Vagina (tissue), 2 donors: ENCODE results near the gene CFP.

Source experiments
- POLR2AphosphoS5 ChIP-seq, 2 donors: sonication (generic); formaldehyde crosslinking; IDR thresholded peaks; one replicate each; pipeline ENCODE4 v1.9.0; 2017; ENCODE audit warnings: antibody characterized with exemption in 2 of 2, mild to moderate bottlenecking in 2 of 2, low read depth in 1 of 2; ENCODE audit not compliant: insufficient read depth in 1 of 2
- TF ChIP-seq, protein P1 (sequence below), 3 experiments: fragments of 450-650 bp in 2 of 3; fragments of 200-600 bp in 1 of 3; sonication (generic) in 1 of 3; IDR thresholded peaks; one replicate each; pipeline ENCODE4 v1.5.1; 2017 to 2019; ENCODE audit warnings: antibody characterized with exemption in 3 of 3, mild to moderate bottlenecking in 2 of 3, moderate library complexity in 2 of 3

DNA sequence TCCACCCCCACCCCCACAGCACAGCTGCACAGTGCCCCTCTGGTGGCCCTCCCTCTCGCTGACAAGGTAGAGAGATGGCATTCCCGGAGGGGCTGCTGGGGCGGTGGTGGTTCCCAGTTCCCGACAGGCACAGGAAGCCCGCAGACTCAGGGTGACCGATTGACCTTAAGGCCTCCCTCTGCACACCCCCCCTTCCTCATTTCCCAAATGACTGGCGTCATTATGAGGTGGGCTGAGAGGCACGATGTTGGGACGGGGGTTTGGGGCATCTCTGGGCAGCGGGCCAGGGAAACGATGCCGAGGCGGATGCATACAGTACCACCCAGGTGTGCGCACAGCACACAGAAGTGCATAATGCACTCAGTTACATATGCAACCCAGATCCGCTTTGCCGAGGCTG, 51.0 kb downstream of the CFP start:
- TF ChIP-seq, protein P1, sequence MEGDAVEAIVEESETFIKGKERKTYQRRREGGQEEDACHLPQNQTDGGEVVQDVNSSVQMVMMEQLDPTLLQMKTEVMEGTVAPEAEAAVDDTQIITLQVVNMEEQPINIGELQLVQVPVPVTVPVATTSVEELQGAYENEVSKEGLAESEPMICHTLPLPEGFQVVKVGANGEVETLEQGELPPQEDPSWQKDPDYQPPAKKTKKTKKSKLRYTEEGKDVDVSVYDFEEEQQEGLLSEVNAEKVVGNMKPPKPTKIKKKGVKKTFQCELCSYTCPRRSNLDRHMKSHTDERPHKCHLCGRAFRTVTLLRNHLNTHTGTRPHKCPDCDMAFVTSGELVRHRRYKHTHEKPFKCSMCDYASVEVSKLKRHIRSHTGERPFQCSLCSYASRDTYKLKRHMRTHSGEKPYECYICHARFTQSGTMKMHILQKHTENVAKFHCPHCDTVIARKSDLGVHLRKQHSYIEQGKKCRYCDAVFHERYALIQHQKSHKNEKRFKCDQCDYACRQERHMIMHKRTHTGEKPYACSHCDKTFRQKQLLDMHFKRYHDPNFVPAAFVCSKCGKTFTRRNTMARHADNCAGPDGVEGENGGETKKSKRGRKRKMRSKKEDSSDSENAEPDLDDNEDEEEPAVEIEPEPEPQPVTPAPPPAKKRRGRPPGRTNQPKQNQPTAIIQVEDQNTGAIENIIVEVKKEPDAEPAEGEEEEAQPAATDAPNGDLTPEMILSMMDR (IDR thresholded peaks at IDR 0.05) = no peak
- TF ChIP-seq POLR2AphosphoS5 (IDR thresholded peaks at IDR 0.05; ENCODE audit: insufficient read depth in 1 of 2, low read depth in 1 of 2) = no peak
